Erythroblast (primary cell): ENCODE measurements around the gene CA5A.

Experiments
- GATA1 ChIP-seq: IDR thresholded peaks from 2 replicates; pipeline ENCODE4 v1.6.1; 2011; ENCODE audit warnings: low read depth, mild to moderate bottlenecking, control low read depth, low read length, moderate library complexity
- POLR2A ChIP-seq: IDR thresholded peaks from 2 replicates; pipeline ENCODE4 v1.6.1; 2011; ENCODE audit warnings: mild to moderate bottlenecking, low read length

DNA sequence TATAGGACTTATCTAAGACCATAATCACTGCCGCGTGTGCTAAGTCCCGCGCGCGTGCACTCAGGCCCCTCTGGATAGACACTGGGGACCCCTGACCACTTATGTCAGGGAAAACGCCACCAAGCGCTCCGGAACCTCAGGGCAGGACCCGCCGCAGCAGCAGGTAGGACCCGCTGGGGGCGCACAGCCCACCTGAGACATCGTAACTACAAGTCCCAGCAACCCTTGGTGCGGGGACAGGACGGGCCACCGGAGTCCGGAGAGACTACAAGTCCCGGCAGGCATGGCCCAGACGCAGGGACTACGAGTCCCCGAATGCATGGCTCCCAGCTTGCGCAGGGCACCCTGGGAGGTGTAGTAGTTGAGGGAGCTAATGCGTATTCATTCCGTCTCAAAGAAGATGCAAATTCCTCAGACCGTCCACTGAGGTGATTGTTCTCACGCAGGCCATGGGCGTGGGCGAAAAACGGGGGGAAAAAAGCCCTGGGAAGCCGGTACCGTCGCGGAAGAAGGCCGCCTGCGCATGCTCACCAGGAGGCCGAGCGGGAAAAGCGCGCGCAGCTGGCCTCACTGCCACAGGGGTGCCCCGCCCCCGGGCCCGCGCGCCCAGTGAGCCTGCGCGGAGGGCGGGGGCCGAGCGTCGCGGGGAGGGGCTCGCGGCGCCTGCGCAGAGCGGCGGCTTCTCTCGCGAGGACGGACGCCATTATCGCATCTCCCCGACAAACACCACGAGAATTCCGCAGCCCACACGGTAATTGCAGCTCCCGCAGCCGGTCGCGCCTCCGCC is 14.6 kb upstream of the CA5A start, which contains the start of gene BANP:
- TF ChIP-seq POLR2A: peak; percentile 72
- TF ChIP-seq GATA1: no peak
